GM12878 (cell line): Measurements from ENCODE around the gene RMND5A. TPM values are rescaled to one million over a fixed set of nuclear protein-coding genes. Genes with fewer than 3 reads are reported as not detected.

Experiments
- ATAC-seq: fragments of 200-7000 bp; cut with Tn5 transposase; 3 replicates; pipeline ENCODE4 v1.9.1; 2020; ENCODE audit warnings: mild to moderate bottlenecking, moderate library complexity
- BruUV-seq: library from RNA; stranded (reverse); fragments of 400-500 nt; replicated peaks from 2 replicates; lab custom pipeline; 2021; lab: Mats Ljungman, UMichigan
- CTCF ChIA-PET: fragments of 300-600 bp; sonication (Branson Sonifier 250); formaldehyde crosslinking; extraction: SDS; loops from one replicate; lab custom pipeline; 2021; ENCODE audit warnings: inconsistent platforms; lab: Yijun Ruan, JAX
- POLR2A ChIA-PET: fragments of 350-600 bp; formaldehyde crosslinking; extraction: SDS; loops from one replicate; lab custom pipeline; 2021; ENCODE audit warnings: inconsistent platforms; lab: Charles Lee
- RAD21 ChIA-PET: fragments of 300-600 bp; sonication (Branson Sonifier 250); formaldehyde crosslinking; loops from one replicate; lab custom pipeline; 2023; ENCODE audit warnings: antibody characterized with exemption; ENCODE audit not compliant: unreplicated experiment; lab: Charles Lee
- SMC1A ChIA-PET: fragments of 300-600 bp; sonication (Branson Sonifier 250); formaldehyde crosslinking; loops from one replicate; lab custom pipeline; 2023; ENCODE audit not compliant: unreplicated experiment, uncharacterized antibody; lab: Charles Lee
- DNase-seq: peaks from one replicate; pipeline ENCODE4 v3.0.0-alpha.2; 2011; ENCODE audit warnings: low read depth, low spot score
- FAIRE-seq: peaks from 3 replicates; lab custom pipeline; 2011; peaks lifted over from hg19 to GRCh38; lab: Jason Lieb, UNC
- H2AFZ ChIP-seq: 2 replicates; pipeline ENCODE4 v1.6.0; 2011; ENCODE audit warnings: low read depth, low read length, control low read depth; ENCODE audit not compliant: control insufficient read depth
- H3K27ac ChIP-seq: 2 replicates; pipeline ENCODE4 v1.5.1; 2011; ENCODE audit warnings: control low read depth; ENCODE audit not compliant: control insufficient read depth, insufficient read depth
- H3K27me3 ChIP-seq, 2 experiments: replicated peaks in 1 of 2; 2 replicates each; pipeline versions ENCODE4 v1.6.0 to v1.6.1; 2011; ENCODE audit warnings: low read length in 1 of 2; ENCODE audit not compliant: control insufficient read depth in 2 of 2, insufficient read depth in 2 of 2
- H3K36me3 ChIP-seq, 2 experiments: 2 replicates each; pipeline ENCODE4 v1.5.1; 2011; ENCODE audit warnings: low read length in 1 of 2; ENCODE audit not compliant: control insufficient read depth in 2 of 2, insufficient read depth in 2 of 2
- H3K4me1 ChIP-seq: 2 replicates; pipeline ENCODE4 v1.6.1; 2011; ENCODE audit warnings: mild to moderate bottlenecking, low read length, moderate library complexity, mixed read lengths; ENCODE audit not compliant: control insufficient read depth, insufficient read depth
- H3K4me2 ChIP-seq: 2 replicates; pipeline ENCODE4 v1.6.0; 2011; ENCODE audit warnings: control low read depth; ENCODE audit not compliant: control insufficient read depth, insufficient read depth
- H3K4me3 ChIP-seq: fragments of 200-600 bp; sonication (generic); 2 replicates; pipeline ENCODE4 v1.5.1; 2016
- H3K79me2 ChIP-seq: 2 replicates; pipeline ENCODE4 v1.6.0; 2011; ENCODE audit warnings: low read length; ENCODE audit not compliant: control insufficient read depth, insufficient read depth
- H3K9ac ChIP-seq: 2 replicates; pipeline ENCODE4 v1.8.0; 2011; ENCODE audit warnings: low read length, control low read depth, mixed read lengths; ENCODE audit not compliant: control insufficient read depth, insufficient read depth
- H3K9me3 ChIP-seq: replicated peaks from 3 replicates; pipeline ENCODE4 v1.5.1; 2011; ENCODE audit warnings: mild to moderate bottlenecking, low read length; ENCODE audit not compliant: control insufficient read depth, insufficient read depth
- H4K20me1 ChIP-seq: 2 replicates; pipeline ENCODE4 v1.6.0; 2011; ENCODE audit not compliant: control insufficient read depth, insufficient read depth
- CHD1 ChIP-seq: IDR thresholded peaks from 2 replicates; pipeline ENCODE4 v1.6.1; 2012; ENCODE audit warnings: low read depth, low read length, improper control_type of control experiment
- CREM ChIP-seq: IDR thresholded peaks from 2 replicates; pipeline ENCODE4 v1.6.1; 2014; ENCODE audit warnings: antibody characterized with exemption, low read depth
- EED ChIP-seq: sonication (generic); IDR thresholded peaks from 2 replicates; pipeline ENCODE4 v1.6.1; 2016; ENCODE audit warnings: antibody characterized with exemption, low read depth
- GABPA ChIP-seq: IDR thresholded peaks from 2 replicates; pipeline ENCODE4 v1.6.1; 2014; ENCODE audit warnings: antibody characterized with exemption, low read depth, mild to moderate bottlenecking, inconsistent platforms
- JUNB ChIP-seq: IDR thresholded peaks from 2 replicates; pipeline ENCODE4 v1.6.1; 2016; ENCODE audit warnings: antibody characterized with exemption, mild to moderate bottlenecking
- NR2C2 ChIP-seq: IDR thresholded peaks from 2 replicates; pipeline ENCODE4 v1.6.1; 2011; ENCODE audit warnings: borderline replicate concordance, low read depth; ENCODE audit not compliant: control insufficient read depth, insufficient read length
- RCOR1 ChIP-seq: conservative IDR thresholded peaks from 2 replicates; pipeline ENCODE4 v1.6.1; 2012; ENCODE audit warnings: low read depth, low read length, improper control_type of control experiment
- RUNX3 ChIP-seq: IDR thresholded peaks from 2 replicates; pipeline ENCODE4 v1.6.1; 2012; ENCODE audit warnings: low read length, inconsistent platforms
- STAT3 ChIP-seq: IDR thresholded peaks from 2 replicates; pipeline ENCODE4 v1.6.1; 2011; ENCODE audit warnings: low read depth, low read length, improper control_type of control experiment
- WRNIP1 ChIP-seq: IDR thresholded peaks from 2 replicates; pipeline ENCODE4 v1.6.1; 2011; ENCODE audit warnings: low read depth, low read length, improper control_type of control experiment, borderline replicate concordance
- ZNF622 ChIP-seq: fragments of 450-650 bp; IDR thresholded peaks from 2 replicates; pipeline ENCODE4 v1.6.1; 2017; ENCODE audit warnings: mild to moderate bottlenecking, inconsistent platforms
- WGBS: methylation state at CpG from one replicate; pipeline ENCODE4 v1.1.6; 2016; ENCODE audit warnings: low lambda C conversion rate; ENCODE audit not compliant: insufficient replicate concordance, insufficient coverage; ENCODE audit errors: missing lambda C conversion rate; 5-methylcytosine and 5-hydroxymethylcytosine counted together
- in situ Hi-C: fragments of 300-500 bp; cut with MboI; formaldehyde crosslinking; loops from 9 replicates; pipeline ENCODE4 v1.14.3; 2018; ENCODE audit warnings: mixed read lengths
- intact Hi-C: fragments of 100-400 bp; cut with micrococcal nuclease; formaldehyde crosslinking; loops from one replicate; pipeline ENCODE4 v1.14.2; 2022; ENCODE audit not compliant: unreplicated experiment
- polyA plus RNA-seq, 11 experiments: library from polyadenylated mRNA; depleted of rRNA in 4 of 11; unstranded in 6 of 11; stranded (reverse) in 5 of 11; fragments of >200 nt; fragmentation: Nextera tagmentation in 4 of 11; fragmentation: Illumina TruSeq in 1 of 11; extraction: Ambion mirVana in 4 of 11; extraction: Trizol in 1 of 11; gene quantifications; 1 replicate in 1 of 11; 2 replicates in 10 of 11; pipeline versions ENCODE4 v1.2.1 to v1.2.3, GENCODE V29; 2011 to 2016; ENCODE audit warnings: inconsistent platforms in 2 of 11, missing spikeins in 2 of 11, low read depth in 1 of 11
- total RNA-seq, 4 experiments: library from RNA; depleted of rRNA in 3 of 4; stranded (reverse); fragments of >200 nt in 3 of 4; fragmentation: Illumina TruSeq in 1 of 4; extraction: Trizol in 1 of 4; gene quantifications; 2 replicates each; pipeline versions ENCODE4 v1.2.1 to v1.2.3, GENCODE V29; 2013 to 2021
- TF ChIP-seq, protein P1 (sequence below): fragments of 450-650 bp; IDR thresholded peaks from 2 replicates; pipeline ENCODE4 v1.6.1; 2017; ENCODE audit warnings: mild to moderate bottlenecking, moderate library complexity
- TF ChIP-seq, protein P2 (sequence below): fragments of 450-650 bp; IDR thresholded peaks from 2 replicates; pipeline ENCODE4 v1.6.1; 2016; ENCODE audit warnings: mild to moderate bottlenecking
- TF ChIP-seq, protein P3 (sequence below): IDR thresholded peaks from 2 replicates; pipeline ENCODE4 v1.6.1; 2011; ENCODE audit warnings: borderline replicate concordance, low read depth, mild to moderate bottlenecking, moderate library complexity, mixed read lengths, low read length; ENCODE audit not compliant: insufficient read depth; ENCODE audit errors: extremely low read length

Gene RMND5A
- total and polyA plus RNA-seq, 10 of the 15 experiments (the other 5 are each of a cell fraction or from before 2014, with no cell fraction given) = 8.3 to 33.6 (median 23.2) TPM

DNA sequence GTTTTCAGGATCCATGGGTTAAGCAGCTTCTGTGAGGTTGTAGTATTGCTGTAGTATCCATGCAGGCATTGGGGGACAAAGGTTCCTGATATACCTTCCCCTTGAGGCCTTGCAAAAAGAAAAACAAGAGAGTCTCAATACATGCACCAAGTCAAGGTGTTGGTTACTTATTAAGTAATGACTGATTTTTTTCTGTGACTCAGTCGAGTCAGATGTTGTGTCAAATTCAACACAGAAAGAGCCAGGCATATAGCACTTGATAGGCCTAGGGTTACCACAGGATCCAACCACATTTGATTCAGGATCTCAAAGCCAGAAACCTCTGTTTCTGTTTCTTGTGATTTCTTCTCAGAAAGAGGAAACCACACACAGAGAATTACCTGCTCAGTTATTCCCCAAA lies 95.5 kb downstream of the RMND5A start:
- WGBS = 0% methylated on average over 1 of the region's 1 CpG

More for the DNA sequence above, 95.5 kb downstream of the RMND5A start:
- intact Hi-C loops = no loop called here
- H3K27ac ChIP-seq = no peak overlapping the region
- H3K9ac ChIP-seq = no peak overlapping the region
- no peaks in the 10 kb centered on the region for H3K4me1 ChIP-seq
- RAD21 ChIA-PET = no interaction called here
- in situ Hi-C loops = loop anchor here (25.0 kb wide), 1 partner anchor 397 kb away; no protein-coding TSS in a partner anchor
- FAIRE-seq (no peak), ATAC-seq (no peak), DNase-seq (no peak)
- H3K36me3 ChIP-seq = no peaks in the 10 kb centered on the region
- no peaks in the 10 kb centered on the region for H3K79me2 ChIP-seq
- H3K4me3 ChIP-seq = no peak overlapping the region
- SMC1A ChIA-PET = no interaction called here
- no peaks in the 10 kb centered on the region for H3K9me3 ChIP-seq
- TF ChIP-seq, protein P1, sequence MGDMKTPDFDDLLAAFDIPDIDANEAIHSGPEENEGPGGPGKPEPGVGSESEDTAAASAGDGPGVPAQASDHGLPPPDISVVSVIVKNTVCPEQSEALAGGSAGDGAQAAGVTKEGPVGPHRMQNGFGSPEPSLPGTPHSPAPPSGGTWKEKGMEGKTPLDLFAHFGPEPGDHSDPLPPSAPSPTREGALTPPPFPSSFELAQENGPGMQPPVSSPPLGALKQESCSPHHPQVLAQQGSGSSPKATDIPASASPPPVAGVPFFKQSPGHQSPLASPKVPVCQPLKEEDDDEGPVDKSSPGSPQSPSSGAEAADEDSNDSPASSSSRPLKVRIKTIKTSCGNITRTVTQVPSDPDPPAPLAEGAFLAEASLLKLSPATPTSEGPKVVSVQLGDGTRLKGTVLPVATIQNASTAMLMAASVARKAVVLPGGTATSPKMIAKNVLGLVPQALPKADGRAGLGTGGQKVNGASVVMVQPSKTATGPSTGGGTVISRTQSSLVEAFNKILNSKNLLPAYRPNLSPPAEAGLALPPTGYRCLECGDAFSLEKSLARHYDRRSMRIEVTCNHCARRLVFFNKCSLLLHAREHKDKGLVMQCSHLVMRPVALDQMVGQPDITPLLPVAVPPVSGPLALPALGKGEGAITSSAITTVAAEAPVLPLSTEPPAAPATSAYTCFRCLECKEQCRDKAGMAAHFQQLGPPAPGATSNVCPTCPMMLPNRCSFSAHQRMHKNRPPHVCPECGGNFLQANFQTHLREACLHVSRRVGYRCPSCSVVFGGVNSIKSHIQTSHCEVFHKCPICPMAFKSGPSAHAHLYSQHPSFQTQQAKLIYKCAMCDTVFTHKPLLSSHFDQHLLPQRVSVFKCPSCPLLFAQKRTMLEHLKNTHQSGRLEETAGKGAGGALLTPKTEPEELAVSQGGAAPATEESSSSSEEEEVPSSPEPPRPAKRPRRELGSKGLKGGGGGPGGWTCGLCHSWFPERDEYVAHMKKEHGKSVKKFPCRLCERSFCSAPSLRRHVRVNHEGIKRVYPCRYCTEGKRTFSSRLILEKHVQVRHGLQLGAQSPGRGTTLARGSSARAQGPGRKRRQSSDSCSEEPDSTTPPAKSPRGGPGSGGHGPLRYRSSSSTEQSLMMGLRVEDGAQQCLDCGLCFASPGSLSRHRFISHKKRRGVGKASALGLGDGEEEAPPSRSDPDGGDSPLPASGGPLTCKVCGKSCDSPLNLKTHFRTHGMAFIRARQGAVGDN = no peak
- TF ChIP-seq STAT3 (no peak), JUNB (no peak), WRNIP1 (no peak), EED (no peak), RCOR1 (no peak), NR2C2 (no peak), GABPA (no peak), CHD1 (no peak), RUNX3 (no peak), CREM (no peak), ZNF622 (no peak)
- TF ChIP-seq, protein P2, sequence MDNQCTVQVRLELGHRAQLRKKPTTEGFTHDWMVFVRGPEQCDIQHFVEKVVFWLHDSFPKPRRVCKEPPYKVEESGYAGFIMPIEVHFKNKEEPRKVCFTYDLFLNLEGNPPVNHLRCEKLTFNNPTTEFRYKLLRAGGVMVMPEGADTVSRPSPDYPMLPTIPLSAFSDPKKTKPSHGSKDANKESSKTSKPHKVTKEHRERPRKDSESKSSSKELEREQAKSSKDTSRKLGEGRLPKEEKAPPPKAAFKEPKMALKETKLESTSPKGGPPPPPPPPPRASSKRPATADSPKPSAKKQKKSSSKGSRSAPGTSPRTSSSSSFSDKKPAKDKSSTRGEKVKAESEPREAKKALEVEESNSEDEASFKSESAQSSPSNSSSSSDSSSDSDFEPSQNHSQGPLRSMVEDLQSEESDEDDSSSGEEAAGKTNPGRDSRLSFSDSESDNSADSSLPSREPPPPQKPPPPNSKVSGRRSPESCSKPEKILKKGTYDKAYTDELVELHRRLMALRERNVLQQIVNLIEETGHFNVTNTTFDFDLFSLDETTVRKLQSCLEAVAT = no peak
- TF ChIP-seq, protein P3, sequence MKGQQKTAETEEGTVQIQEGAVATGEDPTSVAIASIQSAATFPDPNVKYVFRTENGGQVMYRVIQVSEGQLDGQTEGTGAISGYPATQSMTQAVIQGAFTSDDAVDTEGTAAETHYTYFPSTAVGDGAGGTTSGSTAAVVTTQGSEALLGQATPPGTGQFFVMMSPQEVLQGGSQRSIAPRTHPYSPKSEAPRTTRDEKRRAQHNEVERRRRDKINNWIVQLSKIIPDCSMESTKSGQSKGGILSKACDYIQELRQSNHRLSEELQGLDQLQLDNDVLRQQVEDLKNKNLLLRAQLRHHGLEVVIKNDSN = no peak
- no TSS peak for BruUV-seq
- no peaks in the 10 kb centered on the region for H4K20me1 ChIP-seq
- no peak overlapping the region for H2AFZ ChIP-seq
- CTCF ChIA-PET = no interaction called here
- H3K27me3 ChIP-seq = peaks cover 0 to 2% of the 10 kb centered on the region in 2 experiments; a peak in 1 of 4 replicates
- POLR2A ChIA-PET = no interaction called here
- H3K4me2 ChIP-seq = no peak overlapping the region
